WTC11 (cell line): ENCODE results near the gene FAM241A. TPM values are rescaled to one million over a fixed set of nuclear protein-coding genes. Genes with fewer than 3 reads are reported as not detected.

ENCODE experiments used
- ATAC-seq: fragments of 200-7000 bp; cut with Tn5 transposase; 2 replicates; pipeline ENCODE4 v1.10.0; 2021; ENCODE audit warnings: mild to moderate bottlenecking, moderate library complexity
- CTCF ChIA-PET: fragments of 300-600 bp; sonication (Branson Sonifier 250); formaldehyde crosslinking; loops from one replicate; lab custom pipeline; 2021; ENCODE audit warnings: antibody characterized with exemption; lab: Charles Lee
- POLR2A ChIA-PET: fragments of 350-600 bp; sonication (Branson Sonifier 250); formaldehyde crosslinking; loops from one replicate; lab custom pipeline; 2021; ENCODE audit warnings: antibody characterized with exemption; lab: Charles Lee
- DNase-seq: peaks from one replicate; pipeline ENCODE4 v3.0.0; 2021; ENCODE audit warnings: low spot score
- H3K27ac Mint-ChIP-seq: 2 replicates; pipeline ENCODE4 v1.8.0; 2021; ENCODE audit warnings: mixed read lengths
- H3K27me3 Mint-ChIP-seq: 2 replicates; pipeline ENCODE4 v1.8.0; 2021; ENCODE audit warnings: low read depth, mild to moderate bottlenecking, moderate library complexity, mixed read lengths
- H3K36me3 Mint-ChIP-seq: 2 replicates; pipeline ENCODE4 v1.8.0; 2021; ENCODE audit warnings: mixed read lengths
- H3K4me1 Mint-ChIP-seq: 2 replicates; pipeline ENCODE4 v1.8.0; 2022; ENCODE audit warnings: mixed read lengths
- H3K4me3 Mint-ChIP-seq: 2 replicates; pipeline ENCODE4 v1.8.0; 2021; ENCODE audit warnings: mild to moderate bottlenecking, moderate library complexity, mixed read lengths
- H3K9me3 Mint-ChIP-seq: 2 replicates; pipeline ENCODE4 v1.8.0; 2021; ENCODE audit warnings: mixed read lengths
- ATF1 ChIP-seq: sonication (generic); formaldehyde crosslinking; IDR thresholded peaks from 2 replicates; pipeline ENCODE4 v1.8.1; 2023; ENCODE audit warnings: mild to moderate bottlenecking, moderate library complexity, missing genetic modification reagents
- E2F4 ChIP-seq: sonication (generic); formaldehyde crosslinking; IDR thresholded peaks from 2 replicates; pipeline ENCODE4 v1.8.1; 2022; ENCODE audit warnings: low read depth, mild to moderate bottlenecking, moderate library complexity, missing genetic modification reagents, borderline replicate concordance
- E2F5 ChIP-seq: sonication (generic); formaldehyde crosslinking; IDR thresholded peaks from 2 replicates; pipeline ENCODE4 v1.8.1; 2022; ENCODE audit warnings: mild to moderate bottlenecking, moderate library complexity, missing genetic modification reagents
- ERG ChIP-seq: fragments of 250-450 bp; sonication (Bioruptor Pico); IDR thresholded peaks from 2 replicates; pipeline ENCODE4 v1.8.0; 2021; ENCODE audit warnings: mild to moderate bottlenecking
- ESRRA ChIP-seq: sonication (generic); formaldehyde crosslinking; IDR thresholded peaks from 2 replicates; pipeline ENCODE4 v1.8.1; 2022; ENCODE audit warnings: mild to moderate bottlenecking, missing genetic modification reagents, borderline replicate concordance
- FOXJ3 ChIP-seq: sonication (generic); formaldehyde crosslinking; IDR thresholded peaks from 2 replicates; pipeline ENCODE4 v1.9.0; 2021; ENCODE audit warnings: missing genetic modification reagents, mild to moderate bottlenecking, borderline replicate concordance
- KAT7 ChIP-seq: sonication (generic); formaldehyde crosslinking; IDR thresholded peaks from 2 replicates; pipeline ENCODE4 v1.8.1; 2023; ENCODE audit warnings: missing genetic modification reagents, mild to moderate bottlenecking, borderline replicate concordance
- MLX ChIP-seq: sonication (generic); formaldehyde crosslinking; IDR thresholded peaks from 2 replicates; pipeline ENCODE4 v1.8.1; 2023; ENCODE audit warnings: mild to moderate bottlenecking, missing genetic modification reagents, moderate library complexity
- NR3C1 ChIP-seq: sonication (generic); formaldehyde crosslinking; conservative IDR thresholded peaks from 2 replicates; pipeline ENCODE4 v1.8.1; 2023; ENCODE audit warnings: low read depth, mild to moderate bottlenecking, missing genetic modification reagents
- PRRX2 ChIP-seq: fragments of 250-450 bp; sonication (Bioruptor Pico); IDR thresholded peaks from 2 replicates; pipeline ENCODE4 v1.8.0; 2021; ENCODE audit warnings: mild to moderate bottlenecking
- RELA ChIP-seq: sonication (generic); formaldehyde crosslinking; IDR thresholded peaks from 2 replicates; pipeline ENCODE4 v1.8.1; 2022; ENCODE audit warnings: missing genetic modification reagents, mild to moderate bottlenecking, borderline replicate concordance
- SP1 ChIP-seq: sonication (generic); formaldehyde crosslinking; conservative IDR thresholded peaks from 2 replicates; pipeline ENCODE4 v1.8.1; 2022; ENCODE audit warnings: missing genetic modification reagents
- TEAD1 ChIP-seq: sonication (generic); formaldehyde crosslinking; IDR thresholded peaks from 2 replicates; pipeline ENCODE4 v1.8.0; 2022; ENCODE audit warnings: mild to moderate bottlenecking, missing genetic modification reagents
- ZNF138 ChIP-seq: sonication (generic); formaldehyde crosslinking; conservative IDR thresholded peaks from 2 replicates; pipeline ENCODE4 v1.8.1; 2022; ENCODE audit warnings: mild to moderate bottlenecking, moderate library complexity, missing genetic modification reagents
- ZNF317 ChIP-seq: sonication (generic); formaldehyde crosslinking; IDR thresholded peaks from 2 replicates; pipeline ENCODE4 v1.8.1; 2023; ENCODE audit warnings: low read depth, mild to moderate bottlenecking, moderate library complexity, missing genetic modification reagents, borderline replicate concordance
- ZNF423 ChIP-seq: fragments of 250-450 bp; sonication (Bioruptor Pico); IDR thresholded peaks from 2 replicates; pipeline ENCODE4 v2.1.2; 2022; ENCODE audit warnings: mild to moderate bottlenecking, moderate library complexity
- ZNF671 ChIP-seq: fragments of 250-450 bp; sonication (Bioruptor Pico); IDR thresholded peaks from 2 replicates; pipeline ENCODE4 v1.8.0; 2021; ENCODE audit warnings: mild to moderate bottlenecking
- total RNA-seq: library from RNA; stranded (reverse); gene quantifications from 3 replicates; pipeline ENCODE4 v1.2.3, GENCODE V29; 2021
- TF ChIP-seq, protein P1 (sequence below): sonication (generic); formaldehyde crosslinking; IDR thresholded peaks from 2 replicates; pipeline ENCODE4 v1.8.1; 2022; ENCODE audit warnings: missing genetic modification reagents, borderline replicate concordance
- TF ChIP-seq, protein P2 (sequence below): sonication (generic); formaldehyde crosslinking; IDR thresholded peaks from 2 replicates; pipeline ENCODE4 v1.8.1; 2023; ENCODE audit warnings: mild to moderate bottlenecking, missing genetic modification reagents, borderline replicate concordance
- TF ChIP-seq, protein P3 (sequence below): sonication (generic); formaldehyde crosslinking; IDR thresholded peaks from 2 replicates; pipeline ENCODE4 v1.8.0; 2022; ENCODE audit warnings: mild to moderate bottlenecking, missing genetic modification reagents

The FAM241A gene
- total RNA-seq, 1 experiment from 2014 or later, result 0.22 TPM

GRCh38 chr4:112153211-112153791 is 8.0 kb downstream of the FAM241A start:
- TF ChIP-seq ATF1 (CRISPR knock-in tag) (no peak), ZNF423 (CRISPR knock-in tag) (no peak), ZNF671 (CRISPR knock-in tag) (no peak), PRRX2 (CRISPR knock-in tag) (no peak), NR3C1 (CRISPR knock-in tag) (no peak), ERG (CRISPR knock-in tag) (no peak), SP1 (no peak), KAT7 (CRISPR knock-in tag) (no peak)
- TF ChIP-seq, protein P1, sequence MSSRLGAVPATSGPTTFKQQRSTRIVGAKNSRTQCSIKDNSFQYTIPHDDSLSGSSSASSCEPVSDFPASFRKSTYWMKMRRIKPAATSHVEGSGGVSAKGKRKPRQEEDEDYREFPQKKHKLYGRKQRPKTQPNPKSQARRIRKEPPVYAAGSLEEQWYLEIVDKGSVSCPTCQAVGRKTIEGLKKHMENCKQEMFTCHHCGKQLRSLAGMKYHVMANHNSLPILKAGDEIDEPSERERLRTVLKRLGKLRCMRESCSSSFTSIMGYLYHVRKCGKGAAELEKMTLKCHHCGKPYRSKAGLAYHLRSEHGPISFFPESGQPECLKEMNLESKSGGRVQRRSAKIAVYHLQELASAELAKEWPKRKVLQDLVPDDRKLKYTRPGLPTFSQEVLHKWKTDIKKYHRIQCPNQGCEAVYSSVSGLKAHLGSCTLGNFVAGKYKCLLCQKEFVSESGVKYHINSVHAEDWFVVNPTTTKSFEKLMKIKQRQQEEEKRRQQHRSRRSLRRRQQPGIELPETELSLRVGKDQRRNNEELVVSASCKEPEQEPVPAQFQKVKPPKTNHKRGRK (CRISPR knock-in tag), result no peak
- TF ChIP-seq, protein P2, sequence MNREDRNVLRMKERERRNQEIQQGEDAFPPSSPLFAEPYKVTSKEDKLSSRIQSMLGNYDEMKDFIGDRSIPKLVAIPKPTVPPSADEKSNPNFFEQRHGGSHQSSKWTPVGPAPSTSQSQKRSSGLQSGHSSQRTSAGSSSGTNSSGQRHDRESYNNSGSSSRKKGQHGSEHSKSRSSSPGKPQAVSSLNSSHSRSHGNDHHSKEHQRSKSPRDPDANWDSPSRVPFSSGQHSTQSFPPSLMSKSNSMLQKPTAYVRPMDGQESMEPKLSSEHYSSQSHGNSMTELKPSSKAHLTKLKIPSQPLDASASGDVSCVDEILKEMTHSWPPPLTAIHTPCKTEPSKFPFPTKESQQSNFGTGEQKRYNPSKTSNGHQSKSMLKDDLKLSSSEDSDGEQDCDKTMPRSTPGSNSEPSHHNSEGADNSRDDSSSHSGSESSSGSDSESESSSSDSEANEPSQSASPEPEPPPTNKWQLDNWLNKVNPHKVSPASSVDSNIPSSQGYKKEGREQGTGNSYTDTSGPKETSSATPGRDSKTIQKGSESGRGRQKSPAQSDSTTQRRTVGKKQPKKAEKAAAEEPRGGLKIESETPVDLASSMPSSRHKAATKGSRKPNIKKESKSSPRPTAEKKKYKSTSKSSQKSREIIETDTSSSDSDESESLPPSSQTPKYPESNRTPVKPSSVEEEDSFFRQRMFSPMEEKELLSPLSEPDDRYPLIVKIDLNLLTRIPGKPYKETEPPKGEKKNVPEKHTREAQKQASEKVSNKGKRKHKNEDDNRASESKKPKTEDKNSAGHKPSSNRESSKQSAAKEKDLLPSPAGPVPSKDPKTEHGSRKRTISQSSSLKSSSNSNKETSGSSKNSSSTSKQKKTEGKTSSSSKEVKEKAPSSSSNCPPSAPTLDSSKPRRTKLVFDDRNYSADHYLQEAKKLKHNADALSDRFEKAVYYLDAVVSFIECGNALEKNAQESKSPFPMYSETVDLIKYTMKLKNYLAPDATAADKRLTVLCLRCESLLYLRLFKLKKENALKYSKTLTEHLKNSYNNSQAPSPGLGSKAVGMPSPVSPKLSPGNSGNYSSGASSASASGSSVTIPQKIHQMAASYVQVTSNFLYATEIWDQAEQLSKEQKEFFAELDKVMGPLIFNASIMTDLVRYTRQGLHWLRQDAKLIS (CRISPR knock-in tag), result no peak
- Mint-ChIP-seq H3K4me1 (no peaks in the 10 kb centered on the region), H3K9me3 (no peaks in the 10 kb centered on the region), H3K4me3 (no peak overlapping the region), H3K36me3 (no peaks in the 10 kb centered on the region), H3K27ac (no peak overlapping the region), H3K27me3 (peaks cover 10% of the 10 kb centered on the region)
- no peak for DNase-seq
- ChIA-PET POLR2A (no interaction called here), CTCF (no interaction called here)
- ATAC-seq, result no peak

DNA sequence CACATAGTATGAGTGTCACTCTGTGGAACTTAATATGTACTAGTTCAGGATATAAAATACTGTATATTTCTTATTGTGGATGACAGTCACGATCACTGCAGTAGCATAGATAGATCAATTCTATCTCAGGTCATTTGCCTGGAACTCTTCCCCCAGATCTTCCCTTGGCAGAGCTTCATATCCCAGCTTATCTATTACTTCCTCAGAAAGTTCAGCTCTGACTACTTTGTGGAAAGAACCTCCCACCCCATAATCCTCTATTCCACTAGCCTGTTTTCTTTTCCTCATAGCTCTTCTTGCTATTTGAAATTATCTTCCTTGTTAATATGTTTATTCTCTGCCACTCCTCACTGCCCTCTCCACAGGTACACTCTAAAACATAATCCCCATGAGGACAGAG is 10.9 kb downstream of the FAM241A start:
- no peaks in the 10 kb centered on the region for H3K4me1 Mint-ChIP-seq
- H3K36me3 Mint-ChIP-seq, result no peaks in the 10 kb centered on the region
- no peak for ATAC-seq
- ChIA-PET CTCF (no interaction called here), POLR2A (no interaction called here)
- H3K4me3 Mint-ChIP-seq, result no peak overlapping the region
- DNase-seq, result no peak
- H3K27ac Mint-ChIP-seq, result no peak overlapping the region
- peaks cover 8% of the 10 kb centered on the region for H3K9me3 Mint-ChIP-seq
- no peaks in the 10 kb centered on the region; the same call in 1 of the 2 replicates for H3K27me3 Mint-ChIP-seq
- no peak for TF ChIP-seq E2F5 (CRISPR knock-in tag)
- TF ChIP-seq ZNF317 (CRISPR knock-in tag), result no peak
- no peak for TF ChIP-seq E2F4 (CRISPR knock-in tag)
- no peak for TF ChIP-seq RELA (CRISPR knock-in tag)
- no peak for TF ChIP-seq TEAD1
- no peak for TF ChIP-seq FOXJ3 (CRISPR knock-in tag)
- TF ChIP-seq, protein P3, sequence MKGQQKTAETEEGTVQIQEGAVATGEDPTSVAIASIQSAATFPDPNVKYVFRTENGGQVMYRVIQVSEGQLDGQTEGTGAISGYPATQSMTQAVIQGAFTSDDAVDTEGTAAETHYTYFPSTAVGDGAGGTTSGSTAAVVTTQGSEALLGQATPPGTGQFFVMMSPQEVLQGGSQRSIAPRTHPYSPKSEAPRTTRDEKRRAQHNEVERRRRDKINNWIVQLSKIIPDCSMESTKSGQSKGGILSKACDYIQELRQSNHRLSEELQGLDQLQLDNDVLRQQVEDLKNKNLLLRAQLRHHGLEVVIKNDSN, result no peak
- TF ChIP-seq MLX (CRISPR knock-in tag), result no peak
- TF ChIP-seq ZNF138 (CRISPR knock-in tag), result no peak
- TF ChIP-seq ERG (CRISPR knock-in tag), result no peak
- no peak for TF ChIP-seq ESRRA (CRISPR knock-in tag)
- TF ChIP-seq, protein P1 (CRISPR knock-in tag), result no peak
